Tibial nerve (tissue), 4 donors: ENCODE data around the gene KRTAP10-9.
"Not testable (repeated sequence)": the region's sequence is repeated elsewhere in the genome, so short reads cannot be mapped to it uniquely, and the experiment has no call there.

Source experiments
- EP300 ChIP-seq, 2 donors: sonication (generic); formaldehyde crosslinking; IDR thresholded peaks; one replicate each; pipeline ENCODE4 v1.6.1; 2017; ENCODE audit warnings: antibody characterized with exemption in 2 of 2, mild to moderate bottlenecking in 1 of 2
- POLR2A ChIP-seq, 2 donors: fragments of 450-650 bp; IDR thresholded peaks; one replicate each; pipeline ENCODE4 v1.6.1; 2017; ENCODE audit warnings: antibody characterized with exemption in 2 of 2, mild to moderate bottlenecking in 2 of 2, moderate library complexity in 2 of 2
- TF ChIP-seq, protein P1 (sequence below), 5 experiments: fragments of 200-600 bp in 3 of 5; fragments of 450-650 bp in 2 of 5; sonication (generic) in 3 of 5; IDR thresholded peaks; one replicate each; pipeline ENCODE4 v1.5.1; 2016 to 2019; ENCODE audit warnings: antibody characterized with exemption in 5 of 5, mild to moderate bottlenecking in 3 of 5, moderate library complexity in 2 of 5

DNA sequence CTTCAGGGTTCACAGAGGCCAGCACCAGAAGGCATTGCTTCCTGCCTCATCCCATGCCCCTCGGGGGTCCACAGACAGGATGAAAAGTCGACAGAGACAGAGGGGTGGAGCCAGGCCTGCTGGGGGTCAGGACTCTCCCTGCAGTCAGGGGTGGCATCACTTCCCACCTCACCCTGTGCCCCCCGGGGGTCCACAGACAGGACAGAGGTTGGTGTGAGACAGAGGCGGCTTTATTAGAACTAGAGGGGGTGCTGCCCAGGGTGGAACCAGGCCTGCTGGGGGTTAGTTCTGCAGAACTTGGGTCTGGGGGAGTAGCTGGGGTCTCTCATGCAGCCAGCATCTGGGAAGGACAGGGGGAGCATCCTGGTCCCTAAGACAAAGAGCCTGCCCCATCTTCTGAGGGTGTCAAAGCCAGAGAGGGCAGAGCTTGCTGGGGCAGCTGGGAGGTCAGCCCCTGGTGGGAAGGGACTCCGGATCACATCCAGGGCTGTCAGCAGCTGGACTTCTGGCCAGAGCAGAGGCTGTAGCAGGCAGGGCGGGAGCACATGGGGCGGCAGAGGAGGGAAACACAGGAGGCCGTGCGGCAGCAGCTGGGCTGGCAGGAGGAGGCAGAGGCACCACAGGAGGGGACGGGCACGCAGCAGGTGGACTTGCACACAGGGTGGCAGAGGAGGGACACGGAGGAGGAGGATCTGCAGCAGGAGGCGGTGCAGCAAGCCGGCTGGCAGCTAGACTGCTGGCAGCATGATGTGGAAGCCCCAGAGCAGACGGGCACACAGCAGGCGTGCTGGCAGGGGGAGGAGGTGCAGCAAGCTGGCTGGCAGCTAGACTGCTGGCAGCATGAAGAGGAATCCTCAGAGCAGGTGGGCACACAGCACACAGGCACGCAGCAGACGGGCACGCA, 35.7 kb upstream of the KRTAP10-9 start:
- TF ChIP-seq POLR2A, EP300 (IDR thresholded peaks at IDR 0.05): not testable (repeated sequence)
- TF ChIP-seq, protein P1, sequence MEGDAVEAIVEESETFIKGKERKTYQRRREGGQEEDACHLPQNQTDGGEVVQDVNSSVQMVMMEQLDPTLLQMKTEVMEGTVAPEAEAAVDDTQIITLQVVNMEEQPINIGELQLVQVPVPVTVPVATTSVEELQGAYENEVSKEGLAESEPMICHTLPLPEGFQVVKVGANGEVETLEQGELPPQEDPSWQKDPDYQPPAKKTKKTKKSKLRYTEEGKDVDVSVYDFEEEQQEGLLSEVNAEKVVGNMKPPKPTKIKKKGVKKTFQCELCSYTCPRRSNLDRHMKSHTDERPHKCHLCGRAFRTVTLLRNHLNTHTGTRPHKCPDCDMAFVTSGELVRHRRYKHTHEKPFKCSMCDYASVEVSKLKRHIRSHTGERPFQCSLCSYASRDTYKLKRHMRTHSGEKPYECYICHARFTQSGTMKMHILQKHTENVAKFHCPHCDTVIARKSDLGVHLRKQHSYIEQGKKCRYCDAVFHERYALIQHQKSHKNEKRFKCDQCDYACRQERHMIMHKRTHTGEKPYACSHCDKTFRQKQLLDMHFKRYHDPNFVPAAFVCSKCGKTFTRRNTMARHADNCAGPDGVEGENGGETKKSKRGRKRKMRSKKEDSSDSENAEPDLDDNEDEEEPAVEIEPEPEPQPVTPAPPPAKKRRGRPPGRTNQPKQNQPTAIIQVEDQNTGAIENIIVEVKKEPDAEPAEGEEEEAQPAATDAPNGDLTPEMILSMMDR (IDR thresholded peaks at IDR 0.05) = not testable (repeated sequence)
